GM23338 (cell line): Measurements from ENCODE around the gene SIRT4. TPM values are rescaled to one million over a fixed set of nuclear protein-coding genes. Genes with fewer than 3 reads are reported as not detected.

Source experiments
- ATAC-seq: fragments of 200-7000 bp; cut with Tn5 transposase; 3 replicates; pipeline ENCODE4 v1.9.1; 2020
- DNase-seq: peaks from one replicate; pipeline ENCODE4 v3.0.0-alpha.2; 2015; ENCODE audit warnings: low spot score
- H2AFZ ChIP-seq: fragments of 200-600 bp; sonication (generic); 2 replicates; pipeline ENCODE4 v1.8.0; 2016; ENCODE audit warnings: antibody characterized with exemption, mild to moderate bottlenecking, moderate library complexity
- H3F3A ChIP-seq: fragments of 200-600 bp; sonication (generic); replicated peaks from 2 replicates; pipeline ENCODE4 v1.8.0; 2017; ENCODE audit warnings: antibody characterized with exemption, mixed run types, low read depth
- H3K27ac ChIP-seq: fragments of 200-600 bp; sonication (generic); 2 replicates; pipeline ENCODE4 v1.6.1; 2016; ENCODE audit warnings: low read depth
- H3K27me3 ChIP-seq: fragments of 200-600 bp; sonication (generic); 2 replicates; pipeline ENCODE4 v1.8.0; 2016; ENCODE audit warnings: mild to moderate bottlenecking, mixed run types, moderate library complexity; ENCODE audit not compliant: insufficient read depth
- H3K36me3 ChIP-seq: fragments of 200-600 bp; sonication (generic); 2 replicates; pipeline ENCODE4 v1.8.0; 2016; ENCODE audit warnings: mild to moderate bottlenecking; ENCODE audit not compliant: insufficient read depth
- H3K4me1 ChIP-seq: fragments of 200-600 bp; sonication (generic); 2 replicates; pipeline ENCODE4 v1.8.0; 2016; ENCODE audit warnings: mild to moderate bottlenecking, moderate library complexity; ENCODE audit not compliant: insufficient read depth
- H3K4me2 ChIP-seq: fragments of 200-600 bp; sonication (generic); 2 replicates; pipeline ENCODE4 v1.7.1; 2017; ENCODE audit warnings: mixed run types
- H3K4me3 ChIP-seq: fragments of 200-600 bp; sonication (generic); 2 replicates; pipeline ENCODE4 v1.6.1; 2016; ENCODE audit warnings: mixed run types
- H3K79me2 ChIP-seq: fragments of 200-600 bp; sonication (generic); replicated peaks from 2 replicates; pipeline ENCODE4 v1.8.0; 2017; ENCODE audit warnings: mild to moderate bottlenecking; ENCODE audit not compliant: insufficient read depth
- H3K9me2 ChIP-seq: fragments of 200-600 bp; sonication (generic); 2 replicates; pipeline ENCODE4 v1.8.0; 2017; ENCODE audit not compliant: insufficient read depth
- H4K20me1 ChIP-seq: fragments of 200-600 bp; sonication (generic); replicated peaks from 2 replicates; pipeline ENCODE4 v1.8.0; 2017; ENCODE audit warnings: mild to moderate bottlenecking; ENCODE audit not compliant: insufficient read depth
- H3K27ac Mint-ChIP-seq: 2 replicates; pipeline ENCODE4 v1.8.0; 2020; ENCODE audit warnings: inconsistent platforms, mild to moderate bottlenecking, moderate library complexity, mixed read lengths
- H3K27me3 Mint-ChIP-seq: 3 replicates; pipeline ENCODE4 v1.8.0; 2022; ENCODE audit warnings: low read depth, mild to moderate bottlenecking, moderate library complexity, mixed read lengths, inconsistent platforms; ENCODE audit not compliant: insufficient read depth, poor library complexity
- H3K36me3 Mint-ChIP-seq: 3 replicates; pipeline ENCODE4 v1.8.0; 2021; ENCODE audit warnings: low read depth, mild to moderate bottlenecking, inconsistent platforms, moderate library complexity, mixed read lengths
- H3K4me1 Mint-ChIP-seq: 3 replicates; pipeline ENCODE4 v1.8.0; 2020; ENCODE audit warnings: mild to moderate bottlenecking, inconsistent platforms, mixed read lengths
- H3K4me3 Mint-ChIP-seq: 3 replicates; pipeline ENCODE4 v1.8.0; 2021; ENCODE audit warnings: moderate library complexity, mild to moderate bottlenecking, inconsistent platforms, mixed read lengths
- H3K9me3 Mint-ChIP-seq: 3 replicates; pipeline ENCODE4 v1.8.0; 2020; ENCODE audit warnings: moderate library complexity, mild to moderate bottlenecking, inconsistent platforms, mixed read lengths
- CREB1 ChIP-seq: fragments of 250-450 bp; sonication (Bioruptor Pico); IDR thresholded peaks from 2 replicates; pipeline ENCODE4 v1.5.0; 2020; ENCODE audit warnings: low read depth, mild to moderate bottlenecking, moderate library complexity
- ETS1 ChIP-seq: IDR thresholded peaks from 2 replicates; pipeline ENCODE4 v1.6.1; 2016; ENCODE audit warnings: antibody characterized with exemption
- EZH2phosphoT487 ChIP-seq: fragments of 200-600 bp; sonication (generic); IDR thresholded peaks from one replicate; pipeline ENCODE4 v1.8.1; 2018; ENCODE audit warnings: antibody characterized with exemption; ENCODE audit not compliant: unreplicated experiment
- JUNB ChIP-seq: IDR thresholded peaks from one replicate; pipeline ENCODE4 v1.6.1; 2016; ENCODE audit warnings: antibody characterized with exemption; ENCODE audit not compliant: unreplicated experiment
- POLR2AphosphoS5 ChIP-seq: IDR thresholded peaks from 2 replicates; pipeline ENCODE4 v1.6.1; 2016; ENCODE audit warnings: antibody characterized with exemption, low read depth
- REST ChIP-seq: IDR thresholded peaks from one replicate; pipeline ENCODE4 v1.6.1; 2018; ENCODE audit warnings: antibody characterized with exemption; ENCODE audit not compliant: unreplicated experiment
- STAT1 ChIP-seq: IDR thresholded peaks from one replicate; pipeline ENCODE4 v1.6.1; 2016; ENCODE audit warnings: antibody characterized with exemption; ENCODE audit not compliant: unreplicated experiment
- ZNF114 ChIP-seq: fragments of 250-450 bp; sonication (Bioruptor Pico); IDR thresholded peaks from 2 replicates; pipeline ENCODE4 v1.5.0; 2020; ENCODE audit warnings: mild to moderate bottlenecking, moderate library complexity
- ZNF331 ChIP-seq: fragments of 250-450 bp; sonication (Bioruptor Pico); IDR thresholded peaks from 2 replicates; pipeline ENCODE4 v1.5.0; 2020; ENCODE audit warnings: low read depth, mild to moderate bottlenecking, moderate library complexity
- polyA plus RNA-seq: library from polyadenylated mRNA; unstranded; fragments of >200 nt; fragmentation: Nextera tagmentation; extraction: Ambion mirVana; gene quantifications from 2 replicates; pipeline ENCODE4 v1.2.1, GENCODE V29; 2016
- total RNA-seq: library from RNA; depleted of rRNA; stranded (reverse); fragments of >200 nt; shearing (Covaris generic); gene quantifications from 2 replicates; pipeline ENCODE4 v1.2.3, GENCODE V29; 2014
- TF ChIP-seq, protein P1 (sequence below): fragments of 250-450 bp; sonication (Bioruptor Pico); IDR thresholded peaks from 2 replicates; pipeline ENCODE4 v1.5.0; 2020; ENCODE audit warnings: mild to moderate bottlenecking, moderate library complexity

The SIRT4 gene
- total and polyA plus RNA-seq, 2 experiments from 2014 or later: 2.0 to 3.0 TPM

DNA sequence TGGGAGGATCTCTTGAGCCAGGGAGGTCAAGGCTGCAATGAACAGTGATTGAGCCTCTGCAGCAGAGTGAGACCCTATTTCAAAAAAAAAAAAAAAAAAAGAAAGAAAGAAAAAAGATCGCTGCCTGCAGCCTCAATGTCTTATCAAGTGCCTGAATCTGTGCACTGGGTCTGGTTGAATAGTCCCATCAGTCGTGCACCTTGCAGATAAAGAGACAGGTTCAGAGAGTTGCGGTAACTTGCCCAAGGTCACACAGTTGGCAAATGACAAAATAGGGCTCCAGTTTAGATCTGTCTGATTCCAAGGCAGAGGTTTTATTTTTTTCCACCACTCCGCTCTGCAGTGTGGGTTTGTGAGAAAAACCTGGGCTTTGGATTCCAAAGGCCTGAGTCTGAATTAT lies 26.1 kb downstream of the SIRT4 start:
- H3F3A ChIP-seq: no peaks in the 10 kb centered on the region
- H2AFZ ChIP-seq: no peak overlapping the region
- H3K4me3 Mint-ChIP-seq: no peak overlapping the region
- H3K27ac Mint-ChIP-seq: no peak overlapping the region
- H4K20me1 ChIP-seq: no peaks in the 10 kb centered on the region
- TF ChIP-seq JUNB (no peak), ETS1 (no peak)
- H3K4me1 ChIP-seq: no peaks in the 10 kb centered on the region
- no peaks in the 10 kb centered on the region for H3K36me3 Mint-ChIP-seq
- ATAC-seq (no peak), DNase-seq (no peak)
- no peaks in the 10 kb centered on the region for H3K36me3 ChIP-seq
- no peaks in the 10 kb centered on the region for H3K9me3 Mint-ChIP-seq
- H3K27me3 Mint-ChIP-seq: peaks cover 15% of the 10 kb centered on the region
- no peaks in the 10 kb centered on the region for H3K27me3 ChIP-seq
- peaks cover 4% of the 10 kb centered on the region; the same call in 2 of the 3 replicates for H3K4me1 Mint-ChIP-seq
- no peak overlapping the region for H3K4me2 ChIP-seq
- no peak overlapping the region for H3K4me3 ChIP-seq
- H3K27ac ChIP-seq: no peak overlapping the region
- no peaks in the 10 kb centered on the region for H3K9me2 ChIP-seq
- no peaks in the 10 kb centered on the region for H3K79me2 ChIP-seq

GRCh38 chr12:120331390-120331789 lies 29.3 kb downstream of the SIRT4 start:
- no peaks in the 10 kb centered on the region for H3K27me3 ChIP-seq
- H3K9me2 ChIP-seq: no peaks in the 10 kb centered on the region
- no peak overlapping the region for H3K27ac Mint-ChIP-seq
- no peaks in the 10 kb centered on the region for H3K4me1 ChIP-seq
- no peaks in the 10 kb centered on the region for H3K79me2 ChIP-seq
- peaks cover 9% of the 10 kb centered on the region; the same call in 2 of the 3 replicates for H3K36me3 Mint-ChIP-seq
- H3K27me3 Mint-ChIP-seq: peaks cover 11% of the 10 kb centered on the region
- H3K9me3 Mint-ChIP-seq: peaks cover 9% of the 10 kb centered on the region
- H2AFZ ChIP-seq: no peak overlapping the region
- no peak overlapping the region for H3K4me3 Mint-ChIP-seq
- no peaks in the 10 kb centered on the region for H3K4me1 Mint-ChIP-seq
- DNase-seq (no peak), ATAC-seq (no peak)
- no peak overlapping the region for H3K4me3 ChIP-seq
- no peaks in the 10 kb centered on the region for H4K20me1 ChIP-seq
- H3K27ac ChIP-seq: no peak overlapping the region
- H3K36me3 ChIP-seq: no peaks in the 10 kb centered on the region
- H3F3A ChIP-seq: no peaks in the 10 kb centered on the region
- no peak overlapping the region for H3K4me2 ChIP-seq
- TF ChIP-seq CREB1 (CRISPR knock-in tag) (no peak), ZNF114 (CRISPR knock-in tag) (no peak), REST (no peak), EZH2phosphoT487 (no peak), JUNB (no peak), STAT1 (no peak), ZNF331 (CRISPR knock-in tag) (no peak), POLR2AphosphoS5 (no peak), ETS1 (no peak)
- TF ChIP-seq, protein P1, sequence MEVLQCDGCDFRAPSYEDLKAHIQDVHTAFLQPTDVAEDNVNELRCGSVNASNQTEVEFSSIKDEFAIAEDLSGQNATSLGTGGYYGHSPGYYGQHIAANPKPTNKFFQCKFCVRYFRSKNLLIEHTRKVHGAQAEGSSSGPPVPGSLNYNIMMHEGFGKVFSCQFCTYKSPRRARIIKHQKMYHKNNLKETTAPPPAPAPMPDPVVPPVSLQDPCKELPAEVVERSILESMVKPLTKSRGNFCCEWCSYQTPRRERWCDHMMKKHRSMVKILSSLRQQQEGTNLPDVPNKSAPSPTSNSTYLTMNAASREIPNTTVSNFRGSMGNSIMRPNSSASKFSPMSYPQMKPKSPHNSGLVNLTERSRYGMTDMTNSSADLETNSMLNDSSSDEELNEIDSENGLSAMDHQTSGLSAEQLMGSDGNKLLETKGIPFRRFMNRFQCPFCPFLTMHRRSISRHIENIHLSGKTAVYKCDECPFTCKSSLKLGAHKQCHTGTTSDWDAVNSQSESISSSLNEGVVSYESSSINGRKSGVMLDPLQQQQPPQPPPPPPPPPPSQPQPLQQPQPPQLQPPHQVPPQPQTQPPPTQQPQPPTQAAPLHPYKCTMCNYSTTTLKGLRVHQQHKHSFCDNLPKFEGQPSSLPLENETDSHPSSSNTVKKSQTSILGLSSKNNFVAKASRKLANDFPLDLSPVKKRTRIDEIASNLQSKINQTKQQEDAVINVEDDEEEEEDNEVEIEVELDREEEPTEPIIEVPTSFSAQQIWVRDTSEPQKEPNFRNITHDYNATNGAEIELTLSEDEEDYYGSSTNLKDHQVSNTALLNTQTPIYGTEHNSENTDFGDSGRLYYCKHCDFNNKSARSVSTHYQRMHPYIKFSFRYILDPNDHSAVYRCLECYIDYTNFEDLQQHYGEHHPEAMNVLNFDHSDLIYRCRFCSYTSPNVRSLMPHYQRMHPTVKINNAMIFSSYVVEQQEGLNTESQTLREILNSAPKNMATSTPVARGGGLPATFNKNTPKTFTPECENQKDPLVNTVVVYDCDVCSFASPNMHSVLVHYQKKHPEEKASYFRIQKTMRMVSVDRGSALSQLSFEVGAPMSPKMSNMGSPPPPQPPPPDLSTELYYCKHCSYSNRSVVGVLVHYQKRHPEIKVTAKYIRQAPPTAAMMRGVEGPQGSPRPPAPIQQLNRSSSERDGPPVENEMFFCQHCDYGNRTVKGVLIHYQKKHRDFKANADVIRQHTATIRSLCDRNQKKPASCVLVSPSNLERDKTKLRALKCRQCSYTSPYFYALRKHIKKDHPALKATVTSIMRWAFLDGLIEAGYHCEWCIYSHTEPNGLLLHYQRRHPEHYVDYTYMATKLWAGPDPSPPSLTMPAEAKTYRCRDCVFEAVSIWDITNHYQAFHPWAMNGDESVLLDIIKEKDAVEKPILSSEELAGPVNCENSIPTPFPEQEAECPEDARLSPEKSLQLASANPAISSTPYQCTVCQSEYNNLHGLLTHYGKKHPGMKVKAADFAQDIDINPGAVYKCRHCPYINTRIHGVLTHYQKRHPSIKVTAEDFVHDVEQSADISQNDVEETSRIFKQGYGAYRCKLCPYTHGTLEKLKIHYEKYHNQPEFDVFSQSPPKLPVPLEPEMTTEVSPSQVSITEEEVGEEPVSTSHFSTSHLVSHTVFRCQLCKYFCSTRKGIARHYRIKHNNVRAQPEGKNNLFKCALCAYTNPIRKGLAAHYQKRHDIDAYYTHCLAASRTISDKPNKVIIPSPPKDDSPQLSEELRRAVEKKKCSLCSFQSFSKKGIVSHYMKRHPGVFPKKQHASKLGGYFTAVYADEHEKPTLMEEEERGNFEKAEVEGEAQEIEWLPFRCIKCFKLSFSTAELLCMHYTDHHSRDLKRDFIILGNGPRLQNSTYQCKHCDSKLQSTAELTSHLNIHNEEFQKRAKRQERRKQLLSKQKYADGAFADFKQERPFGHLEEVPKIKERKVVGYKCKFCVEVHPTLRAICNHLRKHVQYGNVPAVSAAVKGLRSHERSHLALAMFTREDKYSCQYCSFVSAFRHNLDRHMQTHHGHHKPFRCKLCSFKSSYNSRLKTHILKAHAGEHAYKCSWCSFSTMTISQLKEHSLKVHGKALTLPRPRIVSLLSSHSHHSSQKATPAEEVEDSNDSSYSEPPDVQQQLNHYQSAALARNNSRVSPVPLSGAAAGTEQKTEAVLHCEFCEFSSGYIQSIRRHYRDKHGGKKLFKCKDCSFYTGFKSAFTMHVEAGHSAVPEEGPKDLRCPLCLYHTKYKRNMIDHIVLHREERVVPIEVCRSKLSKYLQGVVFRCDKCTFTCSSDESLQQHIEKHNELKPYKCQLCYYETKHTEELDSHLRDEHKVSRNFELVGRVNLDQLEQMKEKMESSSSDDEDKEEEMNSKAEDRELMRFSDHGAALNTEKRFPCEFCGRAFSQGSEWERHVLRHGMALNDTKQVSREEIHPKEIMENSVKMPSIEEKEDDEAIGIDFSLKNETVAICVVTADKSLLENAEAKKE (CRISPR knock-in tag): no peak
